ENCODE data around the gene RAN.
"Not testable (repeated sequence)": the region's sequence is repeated elsewhere in the genome, so short reads cannot be mapped to it uniquely, and the experiment has no call there.

Gene RAN

DNA sequence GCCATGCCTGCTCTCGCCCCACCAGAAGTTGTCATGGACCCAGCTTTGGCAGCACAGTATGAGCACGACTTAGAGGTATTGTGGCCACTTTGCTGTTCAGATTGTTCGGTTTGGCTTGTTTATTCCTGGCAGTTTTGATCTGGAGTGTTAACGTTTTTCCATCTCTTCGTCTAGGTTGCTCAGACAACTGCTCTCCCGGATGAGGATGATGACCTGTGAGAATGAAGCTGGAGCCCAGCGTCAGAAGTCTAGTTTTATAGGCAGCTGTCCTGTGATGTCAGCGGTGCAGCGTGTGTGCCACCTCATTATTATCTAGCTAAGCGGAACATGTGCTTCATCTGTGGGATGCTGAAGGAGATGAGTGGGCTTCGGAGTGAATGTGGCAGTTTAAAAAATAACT, 3.8 kb downstream of the RAN start:
- DNase-seq; in situ Hi-C loops (cut with MboI; ENCODE audit: low pct_unique_long_range_greater_than_20kb, low sequenced_read_pairs): not testable (repeated sequence)

DNA sequence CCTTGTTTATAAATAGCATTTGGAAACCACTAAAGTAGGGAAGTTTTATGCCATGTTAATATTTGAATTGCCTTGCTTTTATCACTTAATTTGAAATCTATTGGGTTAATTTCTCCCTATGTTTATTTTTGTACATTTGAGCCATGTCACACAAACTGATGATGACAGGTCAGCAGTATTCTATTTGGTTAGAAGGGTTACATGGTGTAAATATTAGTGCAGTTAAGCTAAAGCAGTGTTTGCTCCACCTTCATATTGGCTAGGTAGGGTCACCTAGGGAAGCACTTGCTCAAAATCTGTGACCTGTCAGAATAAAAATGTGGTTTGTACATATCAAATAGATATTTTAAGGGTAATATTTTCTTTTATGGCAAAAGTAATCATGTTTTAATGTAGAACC, 4.4 kb downstream of the RAN start:
- in situ Hi-C loops (cut with MboI; ENCODE audit: low pct_unique_long_range_greater_than_20kb, low sequenced_read_pairs) = no loop called here
- DNase-seq = no peak

DNA sequence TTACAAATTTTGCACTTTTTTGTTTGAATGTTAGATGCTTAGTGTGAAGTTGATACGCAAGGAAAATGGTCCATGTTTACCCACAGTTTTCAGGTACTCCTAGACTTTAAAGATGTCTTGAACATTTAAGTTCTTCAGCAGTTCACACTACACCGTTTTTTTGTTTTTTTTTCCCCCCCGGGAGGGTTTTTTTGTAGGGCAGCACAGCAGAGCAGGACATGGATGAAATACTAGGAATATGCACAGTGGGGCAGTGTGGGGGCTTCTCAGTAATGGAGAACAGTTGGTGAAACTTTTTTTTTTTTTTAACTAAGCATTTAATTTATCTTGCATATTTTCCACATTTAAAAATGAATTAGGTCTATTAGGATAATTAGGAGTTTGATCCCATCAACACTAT, 4.9 kb downstream of the RAN start:
- in situ Hi-C loops (cut with MboI; ENCODE audit: low pct_unique_long_range_greater_than_20kb, low sequenced_read_pairs) = no loop called here
- no peak for DNase-seq

DNA sequence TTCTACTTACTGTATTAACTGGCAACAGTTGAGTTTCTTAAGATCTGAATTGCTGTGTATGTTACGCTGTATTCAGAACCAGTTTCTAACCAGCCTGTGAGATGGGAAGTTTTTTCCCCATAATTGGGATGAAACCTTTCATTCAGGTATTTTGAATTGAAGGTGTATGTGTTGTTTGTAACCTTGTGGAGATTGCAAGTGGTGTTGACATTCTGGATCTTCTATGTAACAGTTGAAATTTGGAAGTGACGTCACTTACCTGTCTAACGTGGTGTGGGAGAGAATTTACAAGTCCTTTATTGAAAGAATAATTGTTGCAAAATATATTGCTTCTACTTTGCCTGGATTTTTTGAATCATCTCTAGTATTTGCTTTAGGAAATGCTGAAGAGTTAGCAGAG, 5.5 kb downstream of the RAN start:
- no peak for DNase-seq
- in situ Hi-C loops (cut with MboI; ENCODE audit: low pct_unique_long_range_greater_than_20kb, low sequenced_read_pairs) = no loop called here

DNA sequence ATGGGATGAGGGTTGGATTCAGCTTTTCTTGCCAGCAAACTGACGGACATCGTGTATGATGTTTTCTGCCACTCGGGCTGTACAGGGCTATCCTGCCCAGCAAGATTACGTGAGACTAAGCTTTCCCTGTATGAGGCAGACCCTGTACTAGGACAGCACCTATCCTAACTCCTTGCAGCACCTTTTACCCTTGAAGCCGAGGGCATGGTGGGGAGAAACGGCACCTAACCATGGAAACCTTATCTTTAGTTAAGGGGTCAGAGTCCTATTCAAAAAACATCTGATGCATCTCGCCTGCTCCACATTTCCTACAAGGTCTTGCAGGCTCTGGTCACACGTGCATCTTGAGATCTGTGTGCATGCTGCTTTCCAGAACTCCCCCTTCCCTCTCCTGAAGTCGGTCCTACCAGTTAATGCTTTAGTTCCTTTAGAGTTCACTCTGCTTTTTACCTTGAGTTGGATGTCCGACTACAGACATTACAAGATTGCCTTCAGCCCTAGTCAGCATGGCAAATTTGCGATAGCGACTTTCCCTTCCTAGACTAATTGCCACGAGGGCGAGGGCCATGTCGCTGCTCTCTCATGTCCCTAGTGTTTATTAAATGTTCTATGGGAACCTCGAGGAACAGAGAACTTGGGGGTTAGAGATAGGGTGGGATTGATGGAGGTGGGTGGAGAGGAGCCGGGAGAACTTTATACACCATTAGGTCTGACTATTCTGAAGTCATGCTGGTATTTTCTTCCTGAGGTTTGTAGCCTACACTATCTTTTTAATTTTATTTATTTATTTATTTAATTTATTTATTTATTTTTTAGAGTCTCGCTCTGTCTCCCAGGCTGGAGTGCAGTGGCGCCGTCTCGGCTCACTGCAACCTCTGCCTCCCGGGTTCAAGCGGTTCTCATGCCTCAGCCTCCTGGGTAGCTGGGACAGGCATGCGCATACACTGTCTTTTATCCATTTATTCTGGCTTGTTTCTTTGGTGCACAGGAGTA, 6.6 kb downstream of the RAN start:
- peak; percentile 35 for DNase-seq
- in situ Hi-C loops (cut with MboI; ENCODE audit: low pct_unique_long_range_greater_than_20kb, low sequenced_read_pairs) = no loop called here

DNA sequence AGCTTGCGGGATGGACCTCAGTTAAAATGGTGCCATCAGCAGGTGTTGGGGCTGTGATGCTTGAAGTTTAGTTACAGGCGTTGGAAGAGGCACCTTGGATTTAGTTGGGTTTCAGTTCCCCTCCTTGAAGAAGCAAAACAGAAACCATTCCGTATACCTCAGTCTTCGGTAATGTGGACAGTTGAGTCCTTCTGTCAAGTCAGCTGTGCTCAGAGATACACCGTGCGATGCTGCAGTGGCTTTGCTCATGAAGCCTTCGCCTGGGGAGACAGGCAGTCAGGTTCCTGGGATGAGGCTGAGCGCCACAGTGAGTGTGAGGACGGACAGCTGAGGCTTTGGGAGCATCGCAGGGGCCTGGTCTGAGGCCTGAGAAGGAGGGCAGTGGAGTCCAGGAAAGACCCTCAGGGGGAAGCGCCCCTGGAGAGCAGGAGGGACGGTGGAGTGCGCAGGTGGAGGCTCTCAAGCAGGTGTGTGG, 7.4 kb downstream of the RAN start:
- peak; percentile 32 for DNase-seq
- in situ Hi-C loops (cut with MboI; ENCODE audit: low pct_unique_long_range_greater_than_20kb, low sequenced_read_pairs) = no loop called here

DNA sequence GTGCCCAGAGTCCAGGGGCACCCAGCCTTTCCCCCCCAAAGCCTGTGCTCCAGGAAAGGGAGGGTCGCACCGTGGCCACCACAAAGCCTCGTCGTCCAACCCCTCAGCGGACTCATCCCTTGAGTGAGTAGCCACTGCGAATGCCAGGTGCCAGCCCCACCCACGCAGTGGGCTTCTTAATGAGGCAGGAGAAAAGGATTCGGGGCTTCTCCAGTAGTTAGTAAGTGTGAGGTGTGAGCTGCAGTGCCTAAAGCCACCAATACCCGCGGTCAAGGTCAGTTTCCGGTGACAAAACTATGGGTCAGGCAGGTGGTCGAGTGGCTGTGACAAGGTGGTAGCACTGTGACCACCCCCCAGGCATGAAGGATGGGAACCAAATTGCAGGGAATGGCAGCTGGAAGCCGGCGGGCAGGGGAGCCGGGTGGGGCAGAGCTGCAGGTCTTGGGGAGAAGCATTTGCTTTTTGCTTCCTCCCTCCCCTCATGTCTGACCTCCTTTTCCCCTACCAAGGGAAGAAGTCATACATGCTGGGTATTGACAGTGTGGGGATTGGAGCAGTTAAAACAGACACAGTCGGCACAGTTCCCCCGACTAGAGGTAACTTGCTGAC, 8.0 kb downstream of the RAN start:
- DNase-seq = peak; percentile 49
- in situ Hi-C loops (cut with MboI; ENCODE audit: low pct_unique_long_range_greater_than_20kb, low sequenced_read_pairs) = no loop called here

DNA sequence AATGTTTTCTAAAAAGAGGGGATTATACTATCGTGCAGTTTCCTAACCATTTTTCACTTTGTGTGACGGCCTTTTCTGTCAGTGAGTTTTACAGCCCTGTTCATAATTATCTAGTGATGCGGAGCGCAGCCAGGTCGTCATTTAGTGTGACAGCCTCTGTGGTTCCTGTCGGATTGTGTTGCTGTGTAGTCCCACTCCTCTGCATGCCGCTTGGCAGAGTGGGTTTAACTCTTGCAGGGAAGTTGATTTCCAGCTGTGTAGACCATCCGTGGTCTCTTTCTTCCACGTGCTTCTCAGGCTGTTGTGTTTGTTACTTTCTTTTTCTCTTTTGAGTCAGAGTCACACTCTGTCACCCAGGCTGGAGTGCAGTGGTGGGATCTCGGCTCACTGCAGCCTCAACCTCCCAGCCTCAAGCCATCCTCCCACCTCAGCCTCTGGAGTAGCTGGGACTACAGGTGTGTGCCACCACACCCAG, 8.6 kb downstream of the RAN start:
- in situ Hi-C loops (cut with MboI; ENCODE audit: low pct_unique_long_range_greater_than_20kb, low sequenced_read_pairs) = no loop called here
- DNase-seq = peak; percentile 54

DNA sequence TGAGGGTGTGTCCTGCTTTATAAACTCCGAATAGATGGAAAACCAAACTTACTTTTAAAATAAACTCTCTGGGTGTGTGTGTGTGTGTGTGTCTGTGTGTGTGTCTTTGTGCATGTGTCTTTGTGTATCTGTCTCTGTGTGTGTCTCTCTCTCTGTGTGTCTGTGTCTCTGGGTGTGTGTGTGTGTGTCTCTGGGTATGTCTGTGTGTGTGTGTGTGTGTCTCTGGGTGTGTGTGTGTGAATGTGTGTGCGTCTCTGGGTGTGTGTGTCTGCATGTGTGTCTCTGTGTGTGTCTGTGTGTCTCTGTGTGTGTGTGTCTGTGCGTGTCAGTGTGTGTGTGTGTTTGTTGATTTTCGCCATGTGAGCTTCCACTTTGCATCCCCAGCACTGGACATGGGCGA, 9.2 kb downstream of the RAN start:
- in situ Hi-C loops (cut with MboI; ENCODE audit: low pct_unique_long_range_greater_than_20kb, low sequenced_read_pairs) = no loop called here
- DNase-seq = no peak

DNA sequence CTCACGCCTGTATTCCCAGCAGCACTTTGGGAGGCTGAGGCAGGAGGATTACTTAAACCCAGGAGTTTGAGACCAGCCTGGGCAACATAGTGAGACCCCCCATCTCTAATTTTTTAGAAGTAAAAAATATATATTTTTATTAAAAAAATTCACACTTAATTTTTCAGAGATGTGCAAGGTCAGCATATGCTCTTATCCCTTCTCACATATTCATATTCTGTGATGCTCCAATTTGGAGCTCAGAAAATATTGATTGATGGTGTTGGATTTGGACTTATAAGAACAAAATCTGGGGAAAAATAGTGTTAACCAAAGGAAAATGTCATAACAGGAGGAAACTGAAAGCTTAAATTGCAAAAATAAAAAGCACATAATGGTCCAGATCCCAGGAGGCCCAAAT, 9.7 kb downstream of the RAN start:
- in situ Hi-C loops (cut with MboI; ENCODE audit: low pct_unique_long_range_greater_than_20kb, low sequenced_read_pairs) = no loop called here
- DNase-seq = no peak

DNA sequence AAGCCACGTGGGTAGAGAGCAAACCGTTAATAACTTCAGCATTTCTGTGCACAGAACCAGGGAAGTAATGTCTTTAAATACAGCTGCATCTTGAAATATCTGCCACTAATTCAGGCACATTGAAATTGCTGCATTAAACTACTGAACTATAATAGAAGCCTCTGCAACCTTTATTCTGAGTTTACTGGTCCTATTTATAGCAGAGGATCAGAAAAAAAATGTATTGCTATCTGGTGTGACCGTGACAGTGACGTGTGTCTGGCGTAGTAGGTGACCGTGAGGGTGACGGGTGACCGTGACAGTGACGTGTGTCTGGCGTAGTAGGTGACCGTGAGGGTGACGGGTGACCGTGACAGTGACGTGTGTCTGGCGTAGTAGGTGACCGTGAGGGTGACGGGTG, 15.3 kb downstream of the RAN start:
- DNase-seq; in situ Hi-C loops (cut with MboI; ENCODE audit: low pct_unique_long_range_greater_than_20kb, low sequenced_read_pairs): not testable (repeated sequence)

DNA sequence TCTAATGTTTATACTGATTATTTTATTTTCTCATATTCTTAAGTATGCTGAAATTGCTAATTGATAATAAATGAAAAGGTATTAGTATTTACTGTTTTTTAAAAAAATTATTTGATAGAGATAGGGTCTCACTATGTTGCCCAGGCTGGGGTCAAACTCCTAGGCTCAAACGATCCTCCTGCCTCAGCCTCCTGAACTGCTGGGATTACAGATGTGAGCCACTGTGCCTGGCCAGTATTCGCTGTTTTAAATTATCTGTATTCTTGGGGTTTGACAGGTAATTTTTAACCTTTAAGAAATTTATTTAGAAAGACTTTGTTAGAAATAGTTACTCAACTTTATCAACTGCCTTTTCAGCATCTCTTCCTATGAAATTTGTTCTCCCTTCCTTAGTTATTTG, 32.2 kb downstream of the RAN start:
- DNase-seq = no peak
- in situ Hi-C loops (cut with MboI; ENCODE audit: low pct_unique_long_range_greater_than_20kb, low sequenced_read_pairs) = loop anchor here (25.0 kb wide), 1 partner anchor 208 kb away; no protein-coding TSS in a partner anchor

DNA sequence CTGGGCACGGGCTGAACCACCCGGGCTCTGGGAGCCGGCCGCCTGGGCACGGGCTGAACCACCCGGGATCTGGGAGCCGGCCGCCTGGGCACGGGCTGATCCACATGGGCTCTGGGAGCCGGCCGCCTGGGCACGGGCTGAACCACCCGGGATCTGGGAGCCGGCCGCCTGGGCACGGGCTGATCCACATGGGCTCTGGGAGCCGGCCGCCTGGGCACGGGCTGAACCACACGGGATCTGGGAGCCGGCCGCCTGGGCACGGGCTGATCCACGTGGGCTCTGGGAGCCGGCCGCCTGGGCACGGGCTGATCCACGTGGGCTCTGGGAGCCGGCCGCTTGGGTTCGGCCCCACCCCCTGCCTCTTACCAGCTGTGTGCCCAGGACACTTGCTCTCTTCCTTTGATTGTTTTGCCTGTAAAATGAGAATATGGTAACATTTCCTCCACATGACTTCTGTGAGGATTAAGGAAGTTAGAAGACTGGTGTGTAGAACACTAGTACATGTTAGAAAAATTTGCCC, 33.1 kb downstream of the RAN start:
- in situ Hi-C loops (cut with MboI; ENCODE audit: low pct_unique_long_range_greater_than_20kb, low sequenced_read_pairs) = loop anchor here (25.0 kb wide), 1 partner anchor 207 kb away; no protein-coding TSS in a partner anchor
- not testable (repeated sequence) for DNase-seq

DNA sequence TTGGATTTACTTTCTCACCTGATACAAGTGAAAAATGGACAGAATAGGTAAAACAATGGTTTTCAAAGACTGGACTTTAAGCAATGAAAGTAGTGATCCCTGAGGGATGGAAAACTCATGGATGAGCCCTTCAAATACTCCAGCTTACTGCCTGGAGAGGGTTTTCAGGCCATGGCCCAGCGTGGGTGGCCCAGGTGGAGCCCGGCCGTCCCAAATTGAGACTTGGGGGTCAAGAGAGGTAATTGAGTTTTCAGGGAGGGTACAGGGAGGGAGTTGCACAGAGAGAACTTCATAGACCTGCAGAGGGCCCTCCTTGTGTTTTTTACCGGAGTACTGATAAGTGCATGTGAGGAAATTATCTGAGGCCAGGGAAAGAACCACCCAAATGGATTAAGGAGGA, 37.2 kb downstream of the RAN start:
- no peak for DNase-seq
- in situ Hi-C loops (cut with MboI; ENCODE audit: low pct_unique_long_range_greater_than_20kb, low sequenced_read_pairs) = loop anchor here (25.0 kb wide), 1 partner anchor 203 kb away; no protein-coding TSS in a partner anchor

DNA sequence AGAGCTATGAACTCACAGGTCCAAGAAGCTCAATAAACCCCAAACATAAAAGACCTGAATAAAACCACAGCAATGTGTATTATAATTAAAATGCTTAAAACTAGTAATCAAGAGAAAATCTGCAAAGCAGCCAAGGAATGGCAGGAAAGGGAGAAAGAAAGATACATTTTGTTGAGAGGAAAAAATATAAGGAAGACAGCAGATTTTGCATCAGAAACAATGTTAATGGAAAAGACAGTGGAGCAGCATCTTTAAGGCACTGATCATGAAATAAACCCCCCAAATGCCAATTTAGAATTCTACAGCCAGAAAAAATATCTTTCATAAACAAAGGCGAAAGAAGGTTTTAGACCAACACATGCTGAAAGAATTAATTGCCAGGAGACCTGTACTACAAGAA, 39.3 kb downstream of the RAN start:
- in situ Hi-C loops (cut with MboI; ENCODE audit: low pct_unique_long_range_greater_than_20kb, low sequenced_read_pairs) = loop anchor here (25.0 kb wide), 1 partner anchor 201 kb away; no protein-coding TSS in a partner anchor
- DNase-seq = no peak

DNA sequence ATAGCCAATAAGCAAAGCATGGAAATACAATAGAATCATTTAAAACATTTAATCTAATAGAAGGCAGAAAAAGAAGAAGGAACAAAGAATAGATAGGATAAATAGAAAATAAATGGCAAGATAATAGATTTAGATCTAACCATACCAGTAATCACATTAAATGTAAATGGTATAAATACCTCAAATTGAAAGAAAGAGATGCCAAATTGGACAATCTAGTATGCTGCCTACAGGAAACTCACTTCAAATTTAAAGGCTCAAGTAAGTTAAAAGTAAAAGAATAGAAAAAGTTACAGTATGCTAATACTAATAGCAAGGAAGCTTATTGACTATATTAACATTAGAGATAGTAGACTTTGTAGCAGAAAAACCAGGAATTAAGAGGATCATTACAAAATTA, 40.1 kb downstream of the RAN start:
- no peak for DNase-seq
- in situ Hi-C loops (cut with MboI; ENCODE audit: low pct_unique_long_range_greater_than_20kb, low sequenced_read_pairs) = loop anchor here (25.0 kb wide), 1 partner anchor 200 kb away; no protein-coding TSS in a partner anchor

DNA sequence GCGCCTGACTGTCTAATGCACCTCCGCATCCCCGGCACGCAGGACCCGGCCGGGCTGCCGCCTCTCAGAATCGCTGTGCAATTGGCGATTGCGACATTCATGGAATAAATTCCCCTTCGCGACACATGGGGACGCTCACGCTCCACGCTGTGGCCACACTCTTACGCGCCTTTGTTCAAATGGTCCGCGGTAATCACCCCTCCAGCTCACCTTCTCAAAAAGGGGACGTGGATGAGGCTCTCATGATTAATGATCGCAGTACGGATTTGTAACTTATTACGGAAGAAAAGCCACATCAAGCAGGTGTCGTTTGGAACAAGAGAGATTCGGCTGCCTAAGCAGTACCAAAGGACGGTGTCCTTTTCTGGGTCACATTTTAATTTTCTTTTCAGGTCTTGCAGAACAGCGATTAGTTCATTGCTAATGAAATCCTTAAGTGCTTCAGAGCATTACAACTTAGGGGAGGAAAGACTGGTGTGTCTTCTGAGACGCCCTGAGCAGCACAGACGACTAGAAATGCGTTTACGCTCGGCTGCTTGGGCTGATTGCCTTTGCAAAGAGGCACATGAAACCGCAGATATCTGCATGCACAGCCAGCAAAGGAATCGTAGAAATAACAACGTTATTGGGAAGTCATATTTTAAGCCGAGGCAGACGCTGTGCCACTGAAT, 44.5 kb downstream of the RAN start:
- DNase-seq = peak; percentile 83
- in situ Hi-C loops (cut with MboI; ENCODE audit: low pct_unique_long_range_greater_than_20kb, low sequenced_read_pairs) = loop anchor here (25.0 kb wide), 1 partner anchor 196 kb away; no protein-coding TSS in a partner anchor

DNA sequence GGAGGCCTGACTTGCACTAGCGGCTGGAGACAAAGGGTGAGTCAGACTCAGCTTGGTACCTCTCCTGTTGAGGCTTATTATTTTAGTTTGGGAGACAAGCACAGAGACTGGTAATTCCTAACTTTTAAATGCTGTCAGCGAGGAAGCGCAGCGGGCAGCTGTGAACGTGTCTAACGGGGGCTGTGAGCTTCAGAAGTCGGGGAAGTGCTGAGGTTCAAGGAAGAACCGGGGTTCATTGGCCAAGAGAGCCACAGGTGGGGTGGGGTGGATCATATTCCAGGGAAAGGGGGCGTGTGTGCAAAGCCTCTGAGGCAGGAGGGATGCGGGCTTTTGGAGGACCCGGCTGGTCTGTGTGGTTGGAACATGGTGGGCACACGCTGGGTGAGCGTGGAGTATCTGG, 45.7 kb downstream of the RAN start:
- in situ Hi-C loops (cut with MboI; ENCODE audit: low pct_unique_long_range_greater_than_20kb, low sequenced_read_pairs) = loop anchor here (25.0 kb wide), 1 partner anchor 195 kb away; no protein-coding TSS in a partner anchor

DNA sequence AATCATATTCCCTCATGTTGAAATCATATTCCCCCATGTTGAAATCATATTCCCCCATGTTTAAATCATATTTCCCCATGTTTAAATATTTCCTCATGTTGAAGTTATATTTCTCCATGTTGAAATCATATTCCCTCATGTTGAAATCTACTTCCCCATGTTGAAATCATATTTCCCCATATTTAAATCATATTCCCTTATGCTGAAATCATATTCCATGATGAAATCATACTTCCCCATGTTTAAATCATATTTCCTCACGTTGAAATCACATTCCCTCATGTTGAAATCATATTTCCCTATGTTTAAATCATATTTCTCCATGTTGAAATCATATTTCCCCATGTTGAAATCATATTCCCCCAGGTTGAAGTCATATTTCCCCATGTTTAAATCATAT, 47.2 kb downstream of the RAN start:
- DNase-seq = no peak
- in situ Hi-C loops (cut with MboI; ENCODE audit: low pct_unique_long_range_greater_than_20kb, low sequenced_read_pairs) = loop anchor here (25.0 kb wide), 1 partner anchor 193 kb away; no protein-coding TSS in a partner anchor

More for the DNA sequence above, 45.7 kb downstream of the RAN start:
- DNase-seq = no peak
